Endothelial cell of umbilical vein (primary cell): ENCODE data around the gene ZC3H7A. TPM values are rescaled to one million over a fixed set of nuclear protein-coding genes. Genes with fewer than 3 reads are reported as not detected.

Source experiments
- BruUV-seq: library from RNA; stranded (reverse); fragments of 400-500 nt; replicated peaks from 2 replicates; lab custom pipeline; 2021; lab: Mats Ljungman, UMichigan
- CTCF ChIA-PET: fragments of 300-600, 350-600 bp; sonication (Branson Sonifier 250); formaldehyde crosslinking; loops from one replicate; lab custom pipeline; 2021; ENCODE audit warnings: antibody characterized with exemption, inconsistent platforms; lab: Charles Lee
- POLR2A ChIA-PET: fragments of 300-600, 350-600 bp; sonication (Branson Sonifier 250); formaldehyde crosslinking; loops from one replicate; lab custom pipeline; 2021; ENCODE audit warnings: antibody characterized with exemption, inconsistent platforms; lab: Charles Lee
- DNase-seq: peaks from one replicate; pipeline ENCODE4 v3.0.0-alpha.2; 2011; ENCODE audit warnings: low read depth, low spot score
- FAIRE-seq: peaks from 2 replicates; lab custom pipeline; 2011; peaks lifted over from hg19 to GRCh38; lab: Jason Lieb, UNC
- H2AFZ ChIP-seq: 2 replicates; pipeline ENCODE4 v1.6.0; 2012; ENCODE audit warnings: low read depth, low read length, control low read depth, inconsistent platforms
- H3K27ac ChIP-seq: 2 replicates; pipeline ENCODE4 v1.5.1; 2011; ENCODE audit warnings: low read depth, mild to moderate bottlenecking, control low read depth, low read length, moderate library complexity; ENCODE audit not compliant: insufficient read depth
- H3K27me3 ChIP-seq, 2 experiments: 2 replicates each; pipeline versions ENCODE4 v1.6.0 to v1.6.1; 2011; ENCODE audit warnings: low read length in 2 of 2, mixed read lengths in 1 of 2; ENCODE audit not compliant: control insufficient read depth in 2 of 2, insufficient read depth in 2 of 2
- H3K36me3 ChIP-seq, 2 experiments: 2 replicates in 1 of 2; 3 replicates in 1 of 2; pipeline ENCODE4 v1.5.1; 2011; ENCODE audit warnings: low read length in 2 of 2, mild to moderate bottlenecking in 1 of 2, moderate library complexity in 1 of 2; ENCODE audit not compliant: control insufficient read depth in 2 of 2, insufficient read depth in 2 of 2; ENCODE audit errors: extremely low read depth in 1 of 2
- H3K4me1 ChIP-seq: 3 replicates; pipeline ENCODE4 v1.5.1; 2011; ENCODE audit warnings: mild to moderate bottlenecking, low read length; ENCODE audit not compliant: control insufficient read depth, insufficient read depth; ENCODE audit errors: extremely low read depth
- H3K4me2 ChIP-seq: 2 replicates; pipeline ENCODE4 v1.6.1; 2011; ENCODE audit warnings: low read length, control low read depth, mixed read lengths; ENCODE audit not compliant: insufficient read depth
- H3K4me3 ChIP-seq, 3 experiments: fragments of 200-600 bp in 1 of 3; sonication (generic), shearing (Covaris generic) in 1 of 3; replicated peaks in 1 of 3; 2 replicates each; pipeline ENCODE4 v1.5.1; 2011 to 2016; ENCODE audit warnings: control low read depth in 3 of 3, low read length in 3 of 3, mild to moderate bottlenecking in 2 of 3, inconsistent platforms in 1 of 3, low read depth in 1 of 3, moderate library complexity in 1 of 3; ENCODE audit not compliant: insufficient read depth in 1 of 3
- H3K79me2 ChIP-seq: 2 replicates; pipeline ENCODE4 v1.6.0; 2012; ENCODE audit warnings: low read length, inconsistent platforms; ENCODE audit not compliant: control insufficient read depth, insufficient read depth
- H3K9ac ChIP-seq: replicated peaks from 2 replicates; pipeline ENCODE3; 2011; ENCODE audit warnings: low read length, control low read depth; ENCODE audit not compliant: insufficient read depth; ENCODE audit errors: extremely low read depth
- H3K9me1 ChIP-seq: replicated peaks from 3 replicates; pipeline ENCODE4 v1.6.0; 2011; ENCODE audit warnings: mild to moderate bottlenecking, low read length; ENCODE audit not compliant: control insufficient read depth, insufficient read depth; ENCODE audit errors: extremely low read depth
- H3K9me3 ChIP-seq: replicated peaks from 2 replicates; pipeline ENCODE4 v1.5.1; 2012; ENCODE audit warnings: low read length, inconsistent platforms; ENCODE audit not compliant: control insufficient read depth, insufficient read depth
- H4K20me1 ChIP-seq: replicated peaks from 2 replicates; pipeline ENCODE3; 2011; ENCODE audit warnings: mild to moderate bottlenecking, low read length; ENCODE audit not compliant: control insufficient read depth, insufficient read depth; ENCODE audit errors: extremely low read depth
- EZH2 ChIP-seq: IDR thresholded peaks from 2 replicates; pipeline ENCODE4 v1.6.1; 2012; ENCODE audit warnings: borderline replicate concordance, low read depth, mild to moderate bottlenecking, moderate library complexity, low read length, inconsistent platforms; ENCODE audit not compliant: severe bottlenecking
- FOS ChIP-seq: IDR thresholded peaks from 2 replicates; pipeline ENCODE4 v1.6.1; 2011; ENCODE audit warnings: mild to moderate bottlenecking, low read length, moderate library complexity, borderline replicate concordance; ENCODE audit not compliant: insufficient read depth
- GATA2 ChIP-seq: IDR thresholded peaks from 2 replicates; pipeline ENCODE4 v1.7.0; 2011; ENCODE audit warnings: low read depth, mild to moderate bottlenecking, moderate library complexity, mixed read lengths, low read length; ENCODE audit not compliant: insufficient read length, insufficient read depth
- JUN ChIP-seq: IDR thresholded peaks from 2 replicates; pipeline ENCODE4 v1.6.1; 2011; ENCODE audit warnings: borderline replicate concordance, low read depth; ENCODE audit not compliant: insufficient read length, insufficient read depth
- MYC ChIP-seq: IDR thresholded peaks from one replicate; pipeline ENCODE4 v1.6.1; 2011; ENCODE audit warnings: mild to moderate bottlenecking, low read depth, low read length
- POLR2A ChIP-seq: IDR thresholded peaks from 2 replicates; pipeline ENCODE4 v1.6.1; 2012; ENCODE audit warnings: low read depth, mild to moderate bottlenecking, control low read depth, low read length
- POLR2AphosphoS5 ChIP-seq: IDR thresholded peaks from 2 replicates; pipeline ENCODE4 v1.6.1; 2012; ENCODE audit warnings: low read depth, mild to moderate bottlenecking, control low read depth, low read length, moderate library complexity; ENCODE audit not compliant: insufficient read depth
- dilution Hi-C: fragments of 300-500 bp; cut with MboI; formaldehyde crosslinking; loops from one replicate; pipeline ENCODE4 v1.15.0; 2019; ENCODE audit warnings: low sequenced_read_pairs; ENCODE audit not compliant: extremely low pct_ligation_motif_present
- intact Hi-C: fragments of 100-400 bp; cut with micrococcal nuclease; formaldehyde crosslinking; loops from one replicate; pipeline ENCODE4 v1.10.0; 2022
- polyA plus RNA-seq, 4 experiments: library from polyadenylated mRNA; depleted of rRNA in 3 of 4; stranded (reverse) in 3 of 4; unstranded in 1 of 4; fragments of >200 nt; gene quantifications; 2 replicates each; pipeline versions ENCODE4 v1.2.1 to v1.2.3, GENCODE V29; 2011 to 2012; ENCODE audit warnings: missing spikeins in 1 of 4
- total RNA-seq: library from RNA; stranded (reverse); gene quantifications from 2 replicates; pipeline ENCODE4 v1.2.3, GENCODE V29; 2021
- TF ChIP-seq, protein P1 (sequence below): IDR thresholded peaks from 2 replicates; pipeline ENCODE4 v1.6.1; 2011; ENCODE audit not compliant: insufficient read depth, insufficient read length
- TF ChIP-seq, protein P2 (sequence below), 2 donors: IDR thresholded peaks; 1 replicate in 1 of 2; 2 replicates in 1 of 2; pipeline ENCODE4 v1.5.1; 2011; ENCODE audit warnings: low read length in 2 of 2, mild to moderate bottlenecking in 2 of 2, moderate library complexity in 2 of 2, control low read depth in 1 of 2, inconsistent platforms in 1 of 2, low read depth in 1 of 2; ENCODE audit not compliant: insufficient read depth in 1 of 2; ENCODE audit errors: extremely low read depth in 1 of 2

ZC3H7A gene
- total and polyA plus RNA-seq, 2 donors (not counting 3 experiments of a cell fraction or from before 2014, with no cell fraction given) = 44.1 to 78.0 TPM

DNA sequence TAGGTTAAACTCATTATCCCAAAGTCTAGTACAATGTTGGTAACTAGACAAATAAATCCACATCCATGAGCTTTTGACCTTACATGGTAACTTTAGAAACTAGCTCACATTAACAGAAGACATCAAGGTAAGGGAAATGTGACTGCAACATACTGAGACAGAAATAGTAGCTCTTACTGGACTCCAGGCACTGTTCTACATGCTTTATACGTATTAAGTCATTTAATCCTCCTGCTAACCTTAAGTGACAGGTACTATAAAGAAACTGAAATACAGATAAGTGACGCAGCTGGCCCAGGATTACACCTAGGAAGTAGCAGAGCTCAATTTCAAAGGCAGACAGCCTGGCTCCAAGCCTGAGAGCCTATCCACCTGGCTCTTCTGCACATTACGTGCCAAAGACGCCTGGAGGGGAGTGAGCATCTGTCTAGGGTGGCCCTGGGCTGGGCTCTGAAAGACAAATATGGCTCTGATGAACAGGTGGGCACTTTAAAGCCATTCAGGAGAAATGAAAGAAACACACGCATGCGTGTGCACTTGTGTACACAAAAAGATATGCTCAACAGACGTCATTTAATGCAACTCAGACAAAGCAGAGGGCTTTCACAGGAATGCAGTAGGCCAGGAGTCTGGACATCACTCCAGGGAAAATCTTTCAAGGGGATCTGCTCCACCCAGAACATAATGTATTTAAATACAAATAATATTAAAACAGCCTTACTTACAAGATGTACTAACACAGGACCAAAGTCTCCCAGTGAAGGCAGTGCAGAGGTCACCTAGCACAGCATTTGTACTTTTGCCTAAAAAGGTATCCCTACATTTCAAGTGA lies 4.4 kb downstream of the ZC3H7A start:
- Histone ChIP-seq H3K4me1 (peaks cover 19% of the 10 kb centered on the region), H3K9ac (no peak overlapping the region), H3K4me3 (no peak overlapping the region), H2AFZ (no peak overlapping the region), H3K4me2 (no peak overlapping the region), H3K9me1 (no peaks in the 10 kb centered on the region), H3K27ac (no peak overlapping the region), H3K79me2 (peaks cover 91% of the 10 kb centered on the region), H4K20me1 (peaks cover 3% of the 10 kb centered on the region), H3K36me3 (peaks cover 0 to 4% of the 10 kb centered on the region in 2 experiments), H3K27me3 (no peaks in the 10 kb centered on the region), H3K9me3 (no peaks in the 10 kb centered on the region)
- FAIRE-seq (no peak), DNase-seq (no peak)
- TF ChIP-seq, protein P1, sequence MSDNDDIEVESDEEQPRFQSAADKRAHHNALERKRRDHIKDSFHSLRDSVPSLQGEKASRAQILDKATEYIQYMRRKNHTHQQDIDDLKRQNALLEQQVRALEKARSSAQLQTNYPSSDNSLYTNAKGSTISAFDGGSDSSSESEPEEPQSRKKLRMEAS = no peak
- TF ChIP-seq FOS = no peak
- no peak for TF ChIP-seq GATA2
- no peak for TF ChIP-seq EZH2
- TF ChIP-seq, protein P2, sequence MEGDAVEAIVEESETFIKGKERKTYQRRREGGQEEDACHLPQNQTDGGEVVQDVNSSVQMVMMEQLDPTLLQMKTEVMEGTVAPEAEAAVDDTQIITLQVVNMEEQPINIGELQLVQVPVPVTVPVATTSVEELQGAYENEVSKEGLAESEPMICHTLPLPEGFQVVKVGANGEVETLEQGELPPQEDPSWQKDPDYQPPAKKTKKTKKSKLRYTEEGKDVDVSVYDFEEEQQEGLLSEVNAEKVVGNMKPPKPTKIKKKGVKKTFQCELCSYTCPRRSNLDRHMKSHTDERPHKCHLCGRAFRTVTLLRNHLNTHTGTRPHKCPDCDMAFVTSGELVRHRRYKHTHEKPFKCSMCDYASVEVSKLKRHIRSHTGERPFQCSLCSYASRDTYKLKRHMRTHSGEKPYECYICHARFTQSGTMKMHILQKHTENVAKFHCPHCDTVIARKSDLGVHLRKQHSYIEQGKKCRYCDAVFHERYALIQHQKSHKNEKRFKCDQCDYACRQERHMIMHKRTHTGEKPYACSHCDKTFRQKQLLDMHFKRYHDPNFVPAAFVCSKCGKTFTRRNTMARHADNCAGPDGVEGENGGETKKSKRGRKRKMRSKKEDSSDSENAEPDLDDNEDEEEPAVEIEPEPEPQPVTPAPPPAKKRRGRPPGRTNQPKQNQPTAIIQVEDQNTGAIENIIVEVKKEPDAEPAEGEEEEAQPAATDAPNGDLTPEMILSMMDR (IDR thresholded peaks at IDR 0.05; ENCODE audit: extremely low read depth in 1 of 2, insufficient read depth in 1 of 2, low read depth in 1 of 2, low read length in 2 of 2) = no peak
- TF ChIP-seq POLR2A = no peak
- TF ChIP-seq MYC = no peak
- TF ChIP-seq POLR2AphosphoS5 = no peak
- TF ChIP-seq JUN = no peak
- ChIA-PET CTCF (interaction anchor here (1.3 kb wide), 1 partner anchor 275 kb away, joined by 7 read pairs; no protein-coding TSS in a partner anchor), POLR2A (no interaction called here)
- dilution Hi-C loops (no loop called here), intact Hi-C loops (no loop called here)
- BruUV-seq = no TSS peak
